GM12878 (cell line): ENCODE data around the gene CPNE9.

Experiments used
- HDAC6 ChIP-seq: fragments of 200-600 bp; sonication (generic); IDR thresholded peaks from one replicate; pipeline ENCODE4 v1.8.0; 2017; ENCODE audit warnings: antibody characterized with exemption; ENCODE audit not compliant: unreplicated experiment
- TAF1 ChIP-seq: IDR thresholded peaks from 2 replicates; pipeline ENCODE4 v1.6.1; 2011; ENCODE audit warnings: mild to moderate bottlenecking, low read depth, low read length, borderline replicate concordance
- TF ChIP-seq, protein P1 (sequence below), 3 experiments: IDR thresholded peaks in 2 of 3; conservative IDR thresholded peaks in 1 of 3; 2 replicates each; pipeline ENCODE4 v1.5.1; 2011; ENCODE audit warnings: low read depth in 3 of 3, low read length in 3 of 3, mild to moderate bottlenecking in 3 of 3, control low read depth in 2 of 3, moderate library complexity in 2 of 3, inconsistent platforms in 1 of 3, mixed read lengths in 1 of 3; ENCODE audit not compliant: control insufficient read depth in 2 of 3, insufficient read depth in 1 of 3; ENCODE audit errors: extremely low read depth in 1 of 3

DNA sequence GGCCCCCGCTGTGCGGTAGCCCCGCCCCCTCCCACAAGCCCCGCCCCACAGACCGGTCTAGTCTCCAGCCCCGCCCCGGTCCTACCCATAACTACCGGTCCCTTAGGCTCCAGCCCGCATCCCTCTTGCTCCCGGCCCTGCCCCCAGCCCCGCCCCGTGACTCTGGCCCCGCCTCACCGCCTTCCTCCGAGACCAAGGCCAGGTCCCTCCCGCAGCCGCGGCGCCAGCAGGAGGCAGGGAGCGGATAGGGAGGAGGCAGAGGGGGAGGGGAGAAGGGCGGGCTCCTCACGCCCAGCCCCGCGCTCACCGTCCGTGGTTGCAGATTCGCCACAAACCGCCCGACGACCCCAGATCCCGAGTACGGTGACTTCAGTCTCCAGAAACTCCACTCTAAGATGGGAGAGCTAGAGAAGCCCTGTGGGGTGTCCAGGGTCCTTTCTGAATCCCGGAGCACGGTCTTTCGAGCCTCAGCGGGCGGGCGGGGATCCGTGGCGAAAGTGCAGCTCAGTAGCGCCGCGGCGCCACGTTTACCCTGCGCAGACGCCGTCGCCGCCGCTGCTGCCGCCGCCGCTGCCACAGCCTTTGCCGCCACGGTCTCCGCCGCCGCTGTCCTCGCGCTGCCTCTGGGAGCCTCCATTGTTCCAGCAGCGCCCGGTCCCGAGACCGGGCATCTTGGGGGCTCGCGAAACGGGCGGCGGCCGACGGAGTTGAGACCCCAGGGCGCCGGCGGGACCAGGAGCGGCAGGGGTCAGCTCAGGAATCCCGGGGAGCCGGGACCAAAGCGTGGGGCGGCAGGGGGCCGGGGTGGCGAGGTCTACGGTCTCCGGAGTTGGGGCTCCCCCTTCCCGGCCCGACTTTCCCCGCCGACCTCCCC lies 27.8 kb downstream of the CPNE9 start, which contains the start of gene BRPF1:
- TF ChIP-seq HDAC6 (no peak), TAF1 (peak; percentile 68; the same call in 1 of the 2 replicates)
- TF ChIP-seq, protein P1, sequence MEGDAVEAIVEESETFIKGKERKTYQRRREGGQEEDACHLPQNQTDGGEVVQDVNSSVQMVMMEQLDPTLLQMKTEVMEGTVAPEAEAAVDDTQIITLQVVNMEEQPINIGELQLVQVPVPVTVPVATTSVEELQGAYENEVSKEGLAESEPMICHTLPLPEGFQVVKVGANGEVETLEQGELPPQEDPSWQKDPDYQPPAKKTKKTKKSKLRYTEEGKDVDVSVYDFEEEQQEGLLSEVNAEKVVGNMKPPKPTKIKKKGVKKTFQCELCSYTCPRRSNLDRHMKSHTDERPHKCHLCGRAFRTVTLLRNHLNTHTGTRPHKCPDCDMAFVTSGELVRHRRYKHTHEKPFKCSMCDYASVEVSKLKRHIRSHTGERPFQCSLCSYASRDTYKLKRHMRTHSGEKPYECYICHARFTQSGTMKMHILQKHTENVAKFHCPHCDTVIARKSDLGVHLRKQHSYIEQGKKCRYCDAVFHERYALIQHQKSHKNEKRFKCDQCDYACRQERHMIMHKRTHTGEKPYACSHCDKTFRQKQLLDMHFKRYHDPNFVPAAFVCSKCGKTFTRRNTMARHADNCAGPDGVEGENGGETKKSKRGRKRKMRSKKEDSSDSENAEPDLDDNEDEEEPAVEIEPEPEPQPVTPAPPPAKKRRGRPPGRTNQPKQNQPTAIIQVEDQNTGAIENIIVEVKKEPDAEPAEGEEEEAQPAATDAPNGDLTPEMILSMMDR (IDR thresholded peaks at IDR 0.05 in 2 of 3, conservative IDR thresholded peaks at IDR 0.05 in 1 of 3; ENCODE audit: control insufficient read depth in 2 of 3, extremely low read depth in 1 of 3, insufficient read depth in 1 of 3, low read depth in 3 of 3, low read length in 3 of 3), result no peak
